Astrocyte (in vitro differentiated cells and primary cell): Measurements from ENCODE around the gene DPAGT1. TPM values are rescaled to one million over a fixed set of nuclear protein-coding genes. Genes with fewer than 3 reads are reported as not detected.
"Not testable (repeated sequence)": the region's sequence is repeated elsewhere in the genome, so short reads cannot be mapped to it uniquely, and the experiment has no call there.

Experiments used
- DNase-seq: peaks from one replicate; pipeline ENCODE4 v3.0.0-alpha.2; 2010; ENCODE audit warnings: low read depth
- FAIRE-seq: peaks from 2 replicates; lab custom pipeline; 2011; peaks lifted over from hg19 to GRCh38; lab: Jason Lieb, UNC
- H2AFZ ChIP-seq: 2 replicates; pipeline ENCODE4 v1.6.0; 2012; ENCODE audit warnings: low read depth, low read length, inconsistent platforms
- H3K27ac ChIP-seq: 2 replicates; pipeline ENCODE4 v1.5.1; 2011; ENCODE audit warnings: low read depth, low read length, inconsistent platforms
- H3K27me3 ChIP-seq: 2 replicates; pipeline ENCODE4 v1.6.0; 2011; ENCODE audit warnings: low read length, inconsistent platforms; ENCODE audit not compliant: insufficient read depth
- H3K36me3 ChIP-seq: 2 replicates; pipeline ENCODE4 v1.5.1; 2011; ENCODE audit warnings: low read length, inconsistent platforms; ENCODE audit not compliant: insufficient read depth
- H3K4me1 ChIP-seq: 2 replicates; pipeline ENCODE4 v1.5.1; 2011; ENCODE audit warnings: low read length, inconsistent platforms; ENCODE audit not compliant: insufficient read depth
- H3K4me2 ChIP-seq: 2 replicates; pipeline ENCODE4 v1.6.0; 2012; ENCODE audit warnings: low read length, inconsistent platforms
- H3K4me3 ChIP-seq: 2 replicates; pipeline ENCODE4 v1.5.1; 2011; ENCODE audit warnings: low read depth, mild to moderate bottlenecking, low read length, inconsistent platforms; ENCODE audit not compliant: insufficient read depth
- H3K79me2 ChIP-seq: 2 replicates; pipeline ENCODE4 v1.6.0; 2012; ENCODE audit warnings: mild to moderate bottlenecking, low read length, inconsistent platforms; ENCODE audit not compliant: insufficient read depth
- H3K9ac ChIP-seq: 2 replicates; pipeline ENCODE4 v1.6.0; 2012; ENCODE audit warnings: mild to moderate bottlenecking, low read length, inconsistent platforms
- H3K9me3 ChIP-seq: 2 replicates; pipeline ENCODE4 v1.5.1; 2012; ENCODE audit warnings: low read depth, mild to moderate bottlenecking, low read length, inconsistent platforms; ENCODE audit not compliant: insufficient read depth
- H4K20me1 ChIP-seq: 2 replicates; pipeline ENCODE4 v1.6.0; 2012; ENCODE audit warnings: low read length, inconsistent platforms; ENCODE audit not compliant: insufficient read depth
- H3K27ac Mint-ChIP-seq: one replicate; pipeline ENCODE4 v1.8.0; 2021; ENCODE audit warnings: mild to moderate bottlenecking, mixed read lengths; ENCODE audit not compliant: unreplicated experiment
- H3K27me3 Mint-ChIP-seq: one replicate; pipeline ENCODE4 v1.8.0; 2021; ENCODE audit warnings: low read depth, mixed read lengths; ENCODE audit not compliant: unreplicated experiment
- H3K36me3 Mint-ChIP-seq: one replicate; pipeline ENCODE4 v1.8.0; 2021; ENCODE audit warnings: low read depth, mixed read lengths; ENCODE audit not compliant: unreplicated experiment
- H3K4me1 Mint-ChIP-seq: one replicate; pipeline ENCODE4 v1.8.0; 2021; ENCODE audit warnings: low read depth, mixed read lengths; ENCODE audit not compliant: unreplicated experiment
- H3K4me3 Mint-ChIP-seq: one replicate; pipeline ENCODE4 v1.8.0; 2021; ENCODE audit warnings: mild to moderate bottlenecking, moderate library complexity, mixed read lengths; ENCODE audit not compliant: unreplicated experiment
- H3K9me3 Mint-ChIP-seq: one replicate; pipeline ENCODE4 v1.8.0; 2021; ENCODE audit warnings: mild to moderate bottlenecking, mixed read lengths; ENCODE audit not compliant: unreplicated experiment
- EZH2 ChIP-seq: IDR thresholded peaks from 2 replicates; pipeline ENCODE4 v1.6.1; 2012; ENCODE audit warnings: mild to moderate bottlenecking, low read length, inconsistent platforms; ENCODE audit not compliant: insufficient read depth
- total RNA-seq: library from RNA; stranded (reverse); gene quantifications from 2 replicates; pipeline ENCODE4 v1.2.1, GENCODE V29; 2021
- TF ChIP-seq, protein P1 (sequence below): IDR thresholded peaks from 2 replicates; pipeline ENCODE4 v1.5.1; 2011; ENCODE audit warnings: low read depth, mild to moderate bottlenecking, inconsistent platforms, low read length, moderate library complexity; ENCODE audit not compliant: insufficient read depth

DPAGT1 gene
- total RNA-seq, 1 donor from 2014 or later = 44.1 TPM

DNA sequence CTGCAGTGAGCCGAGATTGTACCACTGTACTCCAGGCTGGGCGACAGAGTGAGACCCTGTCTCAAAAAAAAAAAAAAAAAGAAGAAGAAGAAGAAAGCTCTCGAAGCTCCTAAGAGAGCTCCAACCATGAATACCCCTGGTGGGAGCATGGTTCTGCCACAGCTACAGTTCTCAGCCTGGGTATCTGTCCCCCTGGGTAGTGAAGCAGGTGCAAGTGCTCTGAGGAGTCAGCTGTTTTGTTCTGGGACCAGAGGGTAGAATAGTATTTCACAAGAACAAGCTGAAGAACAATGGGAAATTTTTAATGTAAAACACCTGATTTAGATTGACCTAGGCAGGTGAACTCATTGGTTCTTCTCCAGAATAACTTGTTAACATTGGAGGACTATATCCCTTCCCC, 40.4 kb downstream of the DPAGT1 start:
- H2AFZ ChIP-seq = no peak overlapping the region
- Mint-ChIP-seq H3K9me3 (no peaks in the 10 kb centered on the region), H3K4me3 (no peak overlapping the region), H3K27me3 (no peaks in the 10 kb centered on the region), H3K36me3 (no peaks in the 10 kb centered on the region), H3K27ac (no peak overlapping the region), H3K4me1 (peaks cover 6% of the 10 kb centered on the region)
- no peak overlapping the region for H3K4me2 ChIP-seq
- H4K20me1 ChIP-seq = peaks cover under 1% of the 10 kb centered on the region
- H3K9ac ChIP-seq = no peak overlapping the region
- peaks cover 24% of the 10 kb centered on the region for H3K79me2 ChIP-seq
- DNase-seq (no peak), FAIRE-seq (no peak)
- peaks cover 9% of the 10 kb centered on the region for H3K4me1 ChIP-seq
- H3K27me3 ChIP-seq = no peaks in the 10 kb centered on the region
- no peak overlapping the region for H3K27ac ChIP-seq
- no peak overlapping the region for H3K4me3 ChIP-seq
- TF ChIP-seq, protein P1, sequence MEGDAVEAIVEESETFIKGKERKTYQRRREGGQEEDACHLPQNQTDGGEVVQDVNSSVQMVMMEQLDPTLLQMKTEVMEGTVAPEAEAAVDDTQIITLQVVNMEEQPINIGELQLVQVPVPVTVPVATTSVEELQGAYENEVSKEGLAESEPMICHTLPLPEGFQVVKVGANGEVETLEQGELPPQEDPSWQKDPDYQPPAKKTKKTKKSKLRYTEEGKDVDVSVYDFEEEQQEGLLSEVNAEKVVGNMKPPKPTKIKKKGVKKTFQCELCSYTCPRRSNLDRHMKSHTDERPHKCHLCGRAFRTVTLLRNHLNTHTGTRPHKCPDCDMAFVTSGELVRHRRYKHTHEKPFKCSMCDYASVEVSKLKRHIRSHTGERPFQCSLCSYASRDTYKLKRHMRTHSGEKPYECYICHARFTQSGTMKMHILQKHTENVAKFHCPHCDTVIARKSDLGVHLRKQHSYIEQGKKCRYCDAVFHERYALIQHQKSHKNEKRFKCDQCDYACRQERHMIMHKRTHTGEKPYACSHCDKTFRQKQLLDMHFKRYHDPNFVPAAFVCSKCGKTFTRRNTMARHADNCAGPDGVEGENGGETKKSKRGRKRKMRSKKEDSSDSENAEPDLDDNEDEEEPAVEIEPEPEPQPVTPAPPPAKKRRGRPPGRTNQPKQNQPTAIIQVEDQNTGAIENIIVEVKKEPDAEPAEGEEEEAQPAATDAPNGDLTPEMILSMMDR = no peak
- no peak for TF ChIP-seq EZH2
- no peaks in the 10 kb centered on the region for H3K9me3 ChIP-seq
- no peaks in the 10 kb centered on the region for H3K36me3 ChIP-seq

DNA sequence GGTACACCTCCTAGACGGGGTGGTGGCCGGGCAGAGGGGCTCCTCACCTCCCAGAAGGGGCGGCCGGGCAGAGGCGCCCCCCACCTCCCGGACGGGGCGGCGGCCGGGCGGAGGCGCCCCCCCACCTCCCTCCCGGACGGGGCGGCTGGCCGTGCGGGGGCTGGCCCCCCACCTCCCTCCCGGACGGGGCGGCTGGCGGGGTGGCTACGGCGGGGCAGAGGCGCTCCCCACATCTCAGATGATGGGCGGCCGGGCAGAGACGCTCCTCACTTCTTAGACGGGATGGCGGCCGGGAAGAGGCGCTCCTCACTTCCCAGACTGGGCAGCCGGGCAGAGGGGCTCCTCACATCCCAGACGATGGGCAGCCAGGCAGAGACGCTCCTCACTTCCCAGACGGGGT, 42.5 kb downstream of the DPAGT1 start:
- H3K9me3 ChIP-seq, H3K9ac ChIP-seq, H3K4me3 Mint-ChIP-seq, H3K27me3 ChIP-seq, H3K27ac ChIP-seq, DNase-seq, H3K9me3 Mint-ChIP-seq, H3K27ac Mint-ChIP-seq, H3K4me2 ChIP-seq, H3K36me3 Mint-ChIP-seq, H3K27me3 Mint-ChIP-seq, H3K4me3 ChIP-seq, FAIRE-seq, H2AFZ ChIP-seq: not testable (repeated sequence)
- peaks cover 33% of the 10 kb centered on the region for H3K79me2 ChIP-seq
- H3K36me3 ChIP-seq = peaks cover 14% of the 10 kb centered on the region
- H3K4me1 ChIP-seq = peaks cover 18% of the 10 kb centered on the region
- H4K20me1 ChIP-seq = peaks cover 22% of the 10 kb centered on the region
- H3K4me1 Mint-ChIP-seq = peaks cover 14% of the 10 kb centered on the region

DNA sequence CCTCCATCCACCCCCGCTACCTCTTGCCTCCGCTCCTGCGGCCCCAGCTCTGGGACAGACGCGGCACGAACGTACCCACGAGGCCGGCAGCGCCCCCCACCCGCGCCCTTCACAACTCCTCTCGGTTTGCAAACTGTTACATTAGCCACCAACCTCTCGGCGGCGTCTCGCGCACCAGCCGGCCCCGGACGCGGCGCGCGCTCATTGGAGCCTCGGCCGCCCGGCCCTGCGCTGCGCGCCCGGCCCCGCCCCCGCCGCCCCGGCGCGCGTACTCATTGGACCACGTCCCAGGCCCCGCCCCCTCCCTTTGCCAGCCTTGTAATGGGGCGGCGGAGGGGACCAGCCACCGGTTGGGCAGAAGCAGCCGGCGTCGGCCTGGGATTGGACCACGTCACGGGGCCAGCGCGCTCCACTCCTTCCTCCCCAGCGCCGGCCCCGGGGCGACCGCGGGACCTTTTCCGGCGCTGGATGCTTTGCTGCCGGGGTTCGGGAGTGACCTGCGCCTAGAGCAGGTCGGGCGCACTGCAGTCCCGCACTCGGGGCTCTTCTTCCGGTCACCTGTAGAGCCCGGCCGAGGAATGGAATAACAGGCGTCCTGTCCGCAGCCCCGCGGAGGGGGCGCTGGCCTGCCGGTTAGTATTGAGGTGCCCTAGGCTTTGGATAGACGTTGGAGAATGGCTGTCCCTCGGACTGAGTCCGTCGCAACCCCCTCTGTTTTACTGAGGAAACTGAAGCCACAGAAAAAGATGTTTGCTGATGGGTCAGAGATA, 44.5 kb downstream of the DPAGT1 start, which contains the start of gene HYOU1:
HYOU1 (minus strand) TSS at position 206 of the 770 bp plus-strand sequence. CDS start 1,045 bp downstream, outside the sequence.
- FAIRE-seq (no peak), DNase-seq (peak; percentile 85)
- peak within 1 kb of the TSS; percentile 72 for H2AFZ ChIP-seq
- H3K36me3 ChIP-seq = peaks cover 32% of the 10 kb centered on the region
- peak within 1 kb of the TSS; percentile 83 for H3K27ac ChIP-seq
- TF ChIP-seq, protein P1 = no peak
- no peak for TF ChIP-seq EZH2
- peak within 1 kb of the TSS; percentile 95 for H3K4me2 ChIP-seq
- peaks cover 14% of the 10 kb centered on the region for H3K4me1 Mint-ChIP-seq
- peaks cover 18% of the 10 kb centered on the region for H3K4me1 ChIP-seq
- no peaks in the 10 kb centered on the region for H3K27me3 ChIP-seq
- H4K20me1 ChIP-seq = peaks cover 41% of the 10 kb centered on the region
- H3K79me2 ChIP-seq = peaks cover 43% of the 10 kb centered on the region
- peak within 1 kb of the TSS; percentile 78 for H3K4me3 ChIP-seq
- H3K36me3 Mint-ChIP-seq = peaks cover 17% of the 10 kb centered on the region
- H3K9me3 ChIP-seq = no peaks in the 10 kb centered on the region
- H3K9me3 Mint-ChIP-seq = no peaks in the 10 kb centered on the region
- peak within 1 kb of the TSS; percentile 94 for H3K27ac Mint-ChIP-seq
- peak within 1 kb of the TSS; percentile 97 for H3K4me3 Mint-ChIP-seq
- H3K9ac ChIP-seq = peak within 1 kb of the TSS; percentile 91
- H3K27me3 Mint-ChIP-seq = no peaks in the 10 kb centered on the region
